GM12872 (cell line): Measurements from ENCODE around the gene C12orf57.

Experiments used
- CTCF ChIP-seq: IDR thresholded peaks from 3 replicates; pipeline ENCODE4 v1.5.1; 2011; ENCODE audit warnings: low read depth, mild to moderate bottlenecking, low read length, moderate library complexity; ENCODE audit not compliant: insufficient read depth

The C12orf57 gene

GRCh38 chr12:6950401-6950801 lies 6.6 kb downstream of the C12orf57 start:
- TF ChIP-seq CTCF = peak; percentile 66

GRCh38 chr12:6950811-6951540 lies 7.2 kb downstream of the C12orf57 start, which contains the start of gene PTPN6:
Gene PTPN6 (plus strand): TSS chr12:6951356. CDS start chr12:6951513, 157 bp downstream.
- TF ChIP-seq CTCF = no peak

- 0 out of 3 replicates have a peak, but pooled peaks have one; percentile 3 for TF ChIP-seq CTCF
Observed at GRCh38 chr12:6951551-6952120, 7.8 kb downstream of the C12orf57 start.

- TF ChIP-seq CTCF = no peak
Observed at GRCh38 chr12:6952121-6952862, 8.5 kb downstream of the C12orf57 start.

GRCh38 chr12:6952863-6953441 lies 9.1 kb downstream of the C12orf57 start:
- TF ChIP-seq CTCF = no peak

GRCh38 chr12:6953442-6954315 lies 9.9 kb downstream of the C12orf57 start:
- TF ChIP-seq CTCF = no peak
